ENCODE data around the gene TNS2. TPM values are rescaled to one million over a fixed set of nuclear protein-coding genes. Genes with fewer than 3 reads are reported as not detected.

Gene TNS2
- total and polyA plus RNA-seq, 10 of the 15 experiments (the other 5 are each of a cell fraction or from before 2014, with no cell fraction given), result 0.03 to 0.72 (median 0.16) TPM; not detected in 4

DNA sequence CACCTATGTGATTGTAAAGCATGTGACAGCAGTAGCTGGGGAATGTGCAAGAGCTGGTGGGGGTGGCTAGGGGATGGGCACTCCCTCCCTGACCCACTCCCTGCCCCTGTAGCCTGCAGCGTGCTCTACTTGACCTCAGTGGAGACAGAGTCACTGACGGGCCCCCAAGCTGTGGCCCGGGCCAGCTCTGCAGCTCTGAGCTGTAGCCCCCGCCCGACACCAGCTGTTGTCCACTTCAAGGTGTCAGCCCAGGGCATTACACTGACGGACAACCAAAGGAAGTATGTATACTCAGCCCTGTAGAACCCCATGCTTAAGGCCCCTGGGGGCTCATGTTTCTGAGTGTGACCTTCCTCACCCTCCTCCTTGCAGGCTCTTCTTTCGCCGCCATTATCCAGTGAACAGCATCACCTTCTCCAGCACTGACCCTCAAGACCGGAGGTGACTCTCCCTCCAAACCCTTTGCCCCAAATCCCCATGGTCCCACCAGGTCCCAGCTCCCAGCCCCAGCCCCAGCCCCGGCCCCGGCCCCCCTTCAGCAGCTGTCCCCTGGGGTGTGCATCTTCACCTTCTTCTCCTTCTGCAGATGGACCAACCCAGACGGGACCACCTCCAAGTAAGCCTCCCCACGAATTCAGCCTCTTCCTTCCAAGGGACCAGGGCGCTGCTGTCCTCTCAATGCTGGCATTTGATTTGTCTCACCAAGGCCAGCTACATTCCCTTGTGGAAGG, 13.3 kb downstream of the TNS2 start:
- no peaks in the 10 kb centered on the region for H4K20me1 ChIP-seq (ENCODE audit: control insufficient read depth, insufficient read depth)
- WGBS (ENCODE audit: insufficient coverage, insufficient replicate concordance, low lambda C conversion rate, missing lambda C conversion rate), result 78% methylated on average over 14 of the region's 14 CpGs
- H2AFZ ChIP-seq (ENCODE audit: control insufficient read depth, low read depth, low read length), result no peak overlapping the region
- no TSS peak for BruUV-seq (replicated peaks)
- ATAC-seq (no peak), DNase-seq (ENCODE audit: low read depth, low spot score) (no peak), FAIRE-seq (no peak)
- H3K4me1 ChIP-seq (ENCODE audit: control insufficient read depth, insufficient read depth, low read length), result no peaks in the 10 kb centered on the region
- no peaks in the 10 kb centered on the region for H3K9me3 ChIP-seq (replicated peaks; ENCODE audit: control insufficient read depth, insufficient read depth, low read length)
- POLR2A ChIA-PET, result interaction anchor here (0.5 kb wide), 1 partner anchor 144 kb away, joined by 3 read pairs; the partner anchor contains the start of gene ITGB7
- H3K4me2 ChIP-seq (ENCODE audit: control insufficient read depth, insufficient read depth), result no peak overlapping the region
- TF ChIP-seq POLR2AphosphoS5 (IDR thresholded peaks at IDR 0.05; ENCODE audit: low read length) (no peak), SMARCA5 (IDR thresholded peaks at IDR 0.05) (no peak), MYC (IDR thresholded peaks at IDR 0.05; ENCODE audit: insufficient read depth, insufficient read length, insufficient replicate concordance, low read length, severe bottlenecking) (no peak), PML (IDR thresholded peaks at IDR 0.05; ENCODE audit: low read length) (no peak), HCFC1 (IDR thresholded peaks at IDR 0.05; ENCODE audit: low read length) (no peak), CHD2 (IDR thresholded peaks at IDR 0.05; ENCODE audit: borderline replicate concordance, low read depth, low read length) (no peak), POLR2A (IDR thresholded peaks at IDR 0.05; ENCODE audit: low read depth, low read length) (peak; percentile 48; the same call in 1 of the 2 replicates), SPI1 (IDR thresholded peaks at IDR 0.05; ENCODE audit: borderline replicate concordance, insufficient read depth, low read depth, low read length) (no peak)
- TF ChIP-seq, protein P1, sequence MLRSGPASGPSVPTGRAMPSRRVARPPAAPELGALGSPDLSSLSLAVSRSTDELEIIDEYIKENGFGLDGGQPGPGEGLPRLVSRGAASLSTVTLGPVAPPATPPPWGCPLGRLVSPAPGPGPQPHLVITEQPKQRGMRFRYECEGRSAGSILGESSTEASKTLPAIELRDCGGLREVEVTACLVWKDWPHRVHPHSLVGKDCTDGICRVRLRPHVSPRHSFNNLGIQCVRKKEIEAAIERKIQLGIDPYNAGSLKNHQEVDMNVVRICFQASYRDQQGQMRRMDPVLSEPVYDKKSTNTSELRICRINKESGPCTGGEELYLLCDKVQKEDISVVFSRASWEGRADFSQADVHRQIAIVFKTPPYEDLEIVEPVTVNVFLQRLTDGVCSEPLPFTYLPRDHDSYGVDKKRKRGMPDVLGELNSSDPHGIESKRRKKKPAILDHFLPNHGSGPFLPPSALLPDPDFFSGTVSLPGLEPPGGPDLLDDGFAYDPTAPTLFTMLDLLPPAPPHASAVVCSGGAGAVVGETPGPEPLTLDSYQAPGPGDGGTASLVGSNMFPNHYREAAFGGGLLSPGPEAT (IDR thresholded peaks at IDR 0.05; ENCODE audit: low read depth), result no peak
- SMC1A ChIA-PET (ENCODE audit: uncharacterized antibody, unreplicated experiment), result interaction anchor here (7.8 kb wide), 1 partner anchor 38 kb away, joined by 126 read pairs; the partner anchor contains the start of gene SOAT2
- H3K27ac ChIP-seq (ENCODE audit: control insufficient read depth, insufficient read depth), result no peak overlapping the region
- in situ Hi-C loops (cut with MboI) (no loop called here), intact Hi-C loops (cut with micrococcal nuclease; ENCODE audit: unreplicated experiment) (no loop called here)
- CTCF ChIA-PET, result interaction anchor here (0.7 to 12.1 kb wide), 3 partner anchors 9 to 38 kb away, joined by 3 to 355 read pairs (median 4); partner anchors contain the start of genes IGFBP6 and SOAT2
- H3K79me2 ChIP-seq (ENCODE audit: control insufficient read depth, insufficient read depth, low read length), result no peaks in the 10 kb centered on the region
- no peaks in the 10 kb centered on the region for H3K27me3 ChIP-seq (replicated peaks in 1 of 2; ENCODE audit: control insufficient read depth in 2 of 2, insufficient read depth in 2 of 2, low read length in 1 of 2)
- RAD21 ChIA-PET (ENCODE audit: unreplicated experiment), result no interaction called here
- peaks cover 6 to 7% of the 10 kb centered on the region in 2 experiments; a peak in 3 of 4 replicates for H3K36me3 ChIP-seq (ENCODE audit: control insufficient read depth in 2 of 2, insufficient read depth in 2 of 2, low read length in 1 of 2)
- no peak overlapping the region for H3K4me3 ChIP-seq
- no peak overlapping the region for H3K9ac ChIP-seq (ENCODE audit: control insufficient read depth, insufficient read depth, low read length)

Measured in GM12878 (cell line).